ENCODE data around the gene FRY. TPM values are rescaled to one million over a fixed set of nuclear protein-coding genes. Genes with fewer than 3 reads are reported as not detected.

The FRY gene
- total and polyA plus RNA-seq, 9 of the 15 experiments (the other 6 are each of a cell fraction or from before 2014, with no cell fraction given), result 0.03 to 0.31 (median 0.11) TPM; not detected in 3

GRCh38 chr13:32261567-32261966 lies 230.0 kb downstream of the FRY start (continued):
- TF ChIP-seq REST (IDR thresholded peaks at IDR 0.05; ENCODE audit: borderline replicate concordance) (no peak), REST (CRISPR knock-in tag; IDR thresholded peaks at IDR 0.05; ENCODE audit: low read depth) (no peak), SOX6 (IDR thresholded peaks at IDR 0.05) (peak; percentile 30; the same call in 1 of the 2 replicates), GTF2E2 (tag; IDR thresholded peaks at IDR 0.05) (no peak), HMBOX1 (IDR thresholded peaks at IDR 0.05) (0 out of 2 replicates have a peak, but pooled peaks have one; percentile 19), MEIS2 (IDR thresholded peaks at IDR 0.05; ENCODE audit: partially characterized antibody) (peak; percentile 72), TCF7L2 (IDR thresholded peaks at IDR 0.05; ENCODE audit: low read depth, low read length) (no peak), ZSCAN29 (IDR thresholded peaks at IDR 0.05) (0 out of 2 replicates have a peak, but pooled peaks have one; percentile 46), RCOR1 (IDR thresholded peaks at IDR 0.05; ENCODE audit: borderline replicate concordance in 1 of 2, low read depth in 2 of 2, low read length in 2 of 2) (peak in 1 of 2 experiments; percentile 78; a peak in 2 of 4 replicates), POLR2AphosphoS5 (IDR thresholded peaks at IDR 0.05; ENCODE audit: control insufficient read depth, insufficient read depth, low read depth, low read length) (peak; percentile 45; the same call in 1 of the 2 replicates), ZBTB11 (CRISPR knock-in tag; IDR thresholded peaks at IDR 0.05) (no peak), SMARCC2 (IDR thresholded peaks at IDR 0.05; ENCODE audit: low read depth) (no peak), SMARCA4 (IDR thresholded peaks at IDR 0.05) (peak; percentile 80), ATF1 (CRISPR knock-in tag; IDR thresholded peaks at IDR 0.05) (no peak), ATF1 (tag; IDR thresholded peaks at IDR 0.05) (no peak), ZBTB1 (CRISPR knock-in tag; IDR thresholded peaks at IDR 0.05; ENCODE audit: borderline replicate concordance, low read depth) (no peak), SPI1 (IDR thresholded peaks at IDR 0.05; ENCODE audit: borderline replicate concordance, low read depth, low read length) (no peak), TCF3 (CRISPR knock-in tag; IDR thresholded peaks at IDR 0.05) (peak; percentile 70)

All from K562 (cell line).